Fibroblast of skin of left biceps (primary cell): ENCODE data around the gene PI4KB.
A peak's percentile ranks its signal among the peaks of the same experiment; 100 is the strongest.

ENCODE experiments used
- DNase-seq, 2 experiments: peaks; one replicate each; pipeline ENCODE4 v3.0.0-alpha.2; 2013; ENCODE audit warnings: low read depth in 2 of 2

Gene PI4KB

GRCh38 chr1:151311589-151312331 is 15.5 kb downstream of the PI4KB start:
- peak; percentile 93 to 95 for DNase-seq

- DNase-seq = no peak
Measured at GRCh38 chr1:151311011-151311410, 16.2 kb downstream of the PI4KB start.

GRCh38 chr1:151309811-151310323 is 17.3 kb downstream of the PI4KB start:
- DNase-seq = no peak

GRCh38 chr1:151294742-151295462 is 32.3 kb downstream of the PI4KB start:
- DNase-seq = no peak

DNA sequence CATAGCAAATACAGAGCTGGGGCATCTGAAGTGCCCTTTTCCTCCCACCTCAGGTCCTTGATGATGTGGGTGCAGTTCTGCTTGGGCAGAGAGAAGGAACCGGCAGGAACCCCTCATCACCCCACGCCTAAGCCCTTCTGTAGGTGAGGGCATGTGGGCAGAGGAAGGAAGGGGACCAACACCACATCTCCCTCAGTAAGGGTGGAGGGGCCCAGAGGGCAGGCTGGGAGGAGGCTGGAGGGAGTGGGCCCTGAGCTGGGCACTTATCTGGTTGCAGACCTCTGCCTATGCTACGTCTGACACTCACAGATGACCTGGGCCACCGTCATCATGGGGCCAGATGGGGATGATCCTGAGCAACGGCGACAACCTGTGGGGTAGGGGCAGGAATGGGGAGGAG is 34.1 kb downstream of the PI4KB start:
- no peak for DNase-seq

GRCh38 chr1:151292207-151293030 is 34.8 kb downstream of the PI4KB start:
- DNase-seq = no peak

DNA sequence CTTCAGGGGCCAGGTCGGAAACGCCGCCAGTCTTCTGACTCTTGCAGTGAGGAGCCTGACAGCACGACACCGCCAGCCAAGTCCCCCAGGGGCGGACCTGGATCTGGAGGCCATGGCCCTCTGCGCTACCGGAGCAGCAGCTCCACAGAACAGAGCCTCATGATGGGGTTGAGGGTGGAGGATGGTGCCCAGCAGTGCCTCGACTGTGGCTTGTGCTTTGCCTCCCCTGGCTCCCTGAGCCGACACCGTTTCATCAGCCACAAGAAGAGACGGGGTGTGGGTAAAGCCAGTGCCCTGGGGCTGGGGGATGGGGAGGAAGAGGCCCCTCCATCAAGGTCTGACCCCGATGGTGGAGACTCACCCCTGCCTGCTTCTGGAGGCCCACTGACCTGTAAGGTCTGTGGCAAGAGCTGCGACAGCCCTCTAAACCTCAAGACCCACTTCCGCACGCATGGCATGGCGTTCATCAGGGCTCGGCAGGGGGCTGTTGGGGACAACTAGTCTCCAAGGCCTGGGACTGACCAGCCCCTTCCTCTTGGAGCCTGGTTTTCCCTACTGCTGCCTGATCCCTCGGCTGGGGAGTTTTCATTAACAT is 36.4 kb downstream of the PI4KB start:
- no peak for DNase-seq

DNA sequence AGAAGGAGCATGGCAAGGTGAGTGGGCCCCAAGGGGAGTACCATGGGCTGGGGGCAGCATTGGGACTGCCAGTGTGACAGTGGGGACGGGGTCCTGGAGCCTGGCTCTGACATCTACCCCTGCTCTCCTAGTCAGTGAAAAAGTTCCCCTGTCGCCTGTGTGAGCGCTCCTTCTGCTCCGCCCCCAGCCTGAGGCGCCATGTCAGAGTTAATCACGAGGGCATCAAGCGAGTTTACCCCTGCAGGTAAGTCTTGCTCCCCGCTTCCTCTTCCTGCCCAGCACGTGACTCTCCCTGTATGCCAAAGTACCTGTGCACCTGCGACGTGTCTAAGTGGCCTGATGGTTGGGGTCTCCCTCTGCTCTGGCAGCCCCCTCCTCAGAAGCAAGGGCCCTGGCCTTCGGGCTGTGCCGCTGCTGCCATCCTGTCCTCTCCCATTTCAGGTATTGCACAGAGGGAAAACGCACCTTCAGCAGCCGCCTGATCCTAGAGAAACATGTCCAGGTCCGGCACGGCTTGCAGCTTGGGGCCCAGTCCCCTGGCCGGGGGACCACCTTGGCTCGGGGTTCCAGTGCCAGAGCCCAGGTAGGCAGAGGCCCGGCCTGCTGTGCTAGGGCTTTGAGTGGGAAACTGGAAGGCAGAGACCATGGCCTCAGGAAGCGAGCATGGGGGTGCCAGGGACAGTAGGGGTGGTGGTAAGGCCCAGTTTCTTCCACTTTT is 37.1 kb downstream of the PI4KB start:
- no peak for DNase-seq

DNA sequence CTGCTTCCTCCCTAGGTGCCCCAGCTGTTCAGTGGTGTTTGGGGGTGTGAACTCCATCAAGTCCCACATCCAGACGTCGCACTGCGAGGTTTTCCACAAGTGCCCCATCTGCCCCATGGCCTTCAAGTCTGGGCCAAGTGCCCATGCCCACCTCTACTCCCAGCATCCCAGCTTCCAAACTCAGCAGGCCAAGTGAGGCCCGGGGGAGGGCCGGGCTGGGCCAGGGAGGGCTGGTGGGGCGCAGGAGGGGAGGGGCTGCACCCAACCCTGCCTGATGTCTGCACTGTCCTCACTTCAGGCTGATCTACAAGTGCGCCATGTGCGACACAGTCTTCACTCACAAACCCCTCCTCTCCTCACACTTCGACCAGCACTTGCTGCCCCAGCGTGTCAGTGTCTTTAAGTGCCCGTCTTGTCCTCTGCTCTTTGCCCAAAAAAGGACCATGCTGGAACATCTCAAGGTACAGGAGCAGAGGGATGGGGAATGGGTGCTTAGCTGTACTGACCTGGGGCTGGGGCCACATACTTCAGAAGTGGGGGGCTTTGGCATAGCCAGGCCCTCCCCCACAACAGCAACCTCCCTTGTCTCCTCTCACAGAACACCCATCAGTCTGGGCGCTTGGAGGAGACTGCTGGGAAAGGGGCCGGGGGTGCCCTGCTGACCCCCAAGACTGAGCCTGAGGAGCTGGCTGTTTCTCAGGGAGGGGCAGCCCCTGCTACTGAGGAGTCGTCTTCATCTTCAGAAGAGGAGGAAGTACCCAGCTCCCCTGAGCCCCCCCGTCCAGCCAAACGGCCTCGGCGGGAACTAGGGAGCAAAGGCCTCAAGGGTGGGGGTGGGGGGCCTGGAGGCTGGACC is 37.9 kb downstream of the PI4KB start:
- no peak for DNase-seq

DNA sequence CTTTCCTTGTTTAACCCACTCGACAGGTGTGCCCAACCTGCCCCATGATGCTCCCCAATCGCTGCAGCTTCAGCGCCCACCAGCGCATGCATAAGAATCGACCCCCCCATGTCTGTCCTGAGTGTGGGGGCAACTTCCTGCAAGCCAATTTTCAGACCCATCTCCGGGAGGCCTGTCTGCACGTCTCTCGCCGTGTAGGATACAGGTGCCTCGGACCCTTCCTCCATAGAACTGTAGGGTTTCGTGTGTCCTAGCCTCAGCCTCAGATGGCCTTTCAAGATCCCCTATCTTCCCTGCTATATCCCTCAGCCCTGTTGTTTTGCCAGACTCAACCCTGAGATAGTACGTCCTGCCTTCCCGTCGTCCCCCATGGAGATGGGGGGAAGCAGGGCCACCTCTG is 38.7 kb downstream of the PI4KB start:
- no peak for DNase-seq

GRCh38 chr1:151287767-151288500 is 39.3 kb downstream of the PI4KB start:
- DNase-seq = no peak

DNA sequence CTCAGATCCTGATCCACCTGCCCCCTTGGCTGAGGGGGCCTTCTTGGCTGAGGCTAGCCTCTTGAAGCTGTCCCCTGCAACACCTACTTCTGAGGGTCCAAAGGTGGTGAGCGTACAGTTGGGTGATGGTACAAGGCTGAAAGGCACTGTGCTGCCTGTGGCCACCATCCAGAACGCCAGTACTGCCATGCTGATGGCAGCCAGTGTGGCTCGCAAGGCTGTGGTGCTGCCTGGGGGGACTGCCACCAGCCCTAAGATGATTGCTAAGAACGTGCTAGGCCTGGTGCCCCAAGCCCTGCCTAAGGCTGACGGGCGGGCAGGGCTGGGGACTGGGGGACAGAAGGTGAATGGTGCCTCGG is 39.9 kb downstream of the PI4KB start:
- no peak for DNase-seq

GRCh38 chr1:151286619-151287340 is 40.4 kb downstream of the PI4KB start:
- no peak for DNase-seq

GRCh38 chr1:151284013-151284577 is 43.1 kb downstream of the PI4KB start:
- no peak for DNase-seq

GRCh38 chr1:151282883-151283725 is 44.1 kb downstream of the PI4KB start:
- no peak for DNase-seq

DNA sequence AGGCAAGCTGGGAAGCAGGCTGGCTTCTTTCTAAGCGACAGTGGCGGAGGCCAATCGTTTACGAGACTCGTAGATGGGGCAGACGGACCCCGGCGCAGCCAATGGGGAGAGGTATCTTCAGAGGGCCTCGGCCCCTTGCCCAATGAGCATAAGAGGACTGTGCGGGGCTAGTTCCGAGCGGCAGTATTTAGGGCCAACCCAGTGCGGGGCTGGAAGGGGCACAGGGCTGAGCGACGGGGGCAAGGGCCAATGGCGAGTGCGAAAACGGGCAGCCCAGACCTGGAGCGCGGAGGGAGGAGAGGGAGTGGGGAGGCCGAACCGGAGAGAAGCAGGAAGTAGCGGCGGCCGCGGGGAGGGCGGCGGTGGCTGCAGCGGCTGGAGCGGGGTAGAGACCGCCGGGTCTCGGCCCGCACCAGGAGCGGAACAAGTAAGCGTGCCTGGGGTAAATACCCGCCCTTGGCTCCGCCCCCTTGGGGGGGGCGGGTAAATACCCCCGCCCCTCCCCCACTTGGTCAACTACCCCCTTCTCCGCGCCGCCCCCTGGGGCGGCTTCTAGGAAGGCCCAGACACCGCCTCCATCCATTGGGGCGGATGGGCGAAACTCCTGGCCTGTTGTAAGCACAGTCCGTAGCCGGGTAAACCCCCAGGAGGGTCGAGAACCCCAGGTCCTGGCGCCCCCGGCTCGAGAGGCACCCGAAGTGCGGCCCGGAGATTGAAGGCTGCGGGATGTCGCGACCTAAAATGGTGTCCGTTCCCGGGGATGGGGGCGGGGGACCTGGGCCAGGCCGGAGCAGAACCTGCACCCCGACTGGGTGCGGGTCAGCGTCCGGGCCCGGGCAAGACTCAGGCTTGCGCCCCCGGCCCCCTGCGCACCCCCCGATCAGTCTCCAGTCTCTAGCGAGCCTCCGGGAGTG is 45.0 kb downstream of the PI4KB start, which contains the start of gene ZNF687:
Gene ZNF687, plus strand, starts transcription at position 331 of the 914 bp plus-strand sequence. CDS start 3,993 bp downstream, outside the sequence.
- DNase-seq = peak; percentile 100
